Stimulated activated CD8-positive, alpha-beta memory T cell treated with anti-CD3 and anti-CD28 coated beads, Interleukin-15, amount 100 ng/mL, for 24 hours (primary cell): ENCODE data around the gene CHN2.

Source experiments
- DNase-seq: peaks from one replicate; pipeline ENCODE4 v3.0.0-alpha.2; 2020; ENCODE audit warnings: low read depth

Gene CHN2

DNA sequence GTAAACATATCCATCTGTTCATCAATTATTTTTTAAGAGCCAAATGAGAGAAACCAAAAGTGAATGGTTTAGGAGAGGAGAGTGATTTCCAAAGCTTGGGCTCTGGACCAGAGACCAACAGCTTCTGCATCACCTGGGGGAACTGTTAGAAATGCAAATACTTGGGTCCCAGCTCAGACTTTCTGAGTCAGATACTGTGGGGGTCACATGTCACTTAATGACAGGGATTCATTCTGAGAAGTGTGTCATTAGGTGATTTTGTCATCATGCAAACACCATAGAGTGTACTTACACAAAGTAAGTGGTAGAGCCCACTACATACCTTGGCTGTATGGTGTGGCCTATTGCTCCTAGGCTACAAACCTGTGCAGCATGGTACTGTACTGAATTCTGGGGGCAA lies 240.6 kb downstream of the CHN2 start:
- no peak for DNase-seq

DNA sequence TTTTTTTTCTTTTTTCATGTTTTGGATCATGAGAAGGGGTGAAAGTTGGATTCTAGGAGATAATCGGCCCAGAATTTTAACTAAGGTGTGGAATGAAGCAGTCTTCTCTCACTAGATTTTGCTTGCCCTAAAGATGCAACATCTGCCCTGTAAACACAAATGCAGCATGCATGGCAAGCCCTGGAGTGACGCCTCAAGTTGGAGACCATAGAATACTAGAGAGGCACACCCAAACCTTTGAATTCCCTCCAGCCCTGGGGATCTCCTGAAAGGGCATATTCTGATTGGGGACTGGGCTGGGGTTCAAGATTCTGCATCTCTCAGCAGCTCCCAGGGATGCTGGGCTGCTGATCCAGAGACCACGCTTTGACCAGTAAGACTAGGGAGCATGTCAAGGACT lies 241.3 kb downstream of the CHN2 start:
- DNase-seq = no peak

DNA sequence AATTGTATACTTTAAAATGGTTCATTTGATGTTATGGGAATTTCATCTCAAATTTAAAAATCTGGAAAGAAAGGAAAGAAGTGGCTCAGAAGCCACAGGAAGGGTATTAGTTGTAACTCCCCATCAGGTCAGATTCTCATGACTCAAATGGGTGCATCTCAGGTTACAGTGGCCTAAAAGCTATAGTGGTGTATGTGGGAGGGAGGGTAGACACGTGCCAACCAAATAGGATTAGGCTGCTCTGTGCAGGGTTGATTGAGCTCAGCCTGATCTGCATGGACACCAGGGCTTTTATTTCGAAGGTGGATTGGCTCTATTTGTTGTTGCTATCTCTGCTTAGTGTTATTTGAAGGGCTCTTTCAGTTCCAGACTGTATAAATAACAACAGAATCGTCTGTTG lies 247.6 kb downstream of the CHN2 start:
- no peak for DNase-seq

DNA sequence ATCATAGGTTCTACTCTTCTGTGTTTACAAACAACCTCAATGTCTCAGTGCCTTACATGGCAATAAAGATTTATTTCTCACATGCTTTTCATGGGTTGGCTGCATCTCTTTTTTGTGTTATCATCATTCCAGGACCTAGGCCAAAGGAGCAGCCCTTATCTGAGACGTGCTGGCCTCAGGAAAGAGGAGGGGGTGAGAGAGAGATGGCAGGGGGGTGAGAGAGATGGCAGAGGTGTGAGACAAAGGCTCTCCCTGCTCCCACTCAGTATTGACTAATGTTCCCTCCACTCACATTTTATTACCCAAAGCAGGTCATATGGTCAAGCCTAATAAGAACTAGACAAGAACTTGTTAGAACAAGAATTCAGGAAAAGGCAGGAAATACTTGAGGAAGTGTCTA lies 249.0 kb downstream of the CHN2 start:
- DNase-seq = no peak

DNA sequence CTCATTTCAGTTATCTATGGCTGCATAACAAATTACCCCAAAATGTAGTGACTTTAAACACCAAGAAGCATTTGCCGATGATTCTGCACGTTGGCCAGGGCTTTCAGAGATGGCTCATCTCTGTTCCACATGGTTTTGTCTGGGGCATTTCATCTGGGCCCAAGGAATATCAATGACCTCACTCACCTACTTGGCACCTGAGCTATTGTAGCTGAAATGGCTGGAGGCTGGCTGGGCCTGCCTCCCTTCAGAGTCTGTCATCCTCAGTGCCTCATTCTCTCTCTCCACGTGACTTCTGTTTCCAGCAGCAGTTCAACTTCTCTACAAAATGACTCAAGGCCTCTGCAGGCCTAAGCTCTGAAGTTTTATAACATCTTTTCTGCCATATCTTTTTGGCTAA lies 249.7 kb downstream of the CHN2 start:
- no peak for DNase-seq

DNA sequence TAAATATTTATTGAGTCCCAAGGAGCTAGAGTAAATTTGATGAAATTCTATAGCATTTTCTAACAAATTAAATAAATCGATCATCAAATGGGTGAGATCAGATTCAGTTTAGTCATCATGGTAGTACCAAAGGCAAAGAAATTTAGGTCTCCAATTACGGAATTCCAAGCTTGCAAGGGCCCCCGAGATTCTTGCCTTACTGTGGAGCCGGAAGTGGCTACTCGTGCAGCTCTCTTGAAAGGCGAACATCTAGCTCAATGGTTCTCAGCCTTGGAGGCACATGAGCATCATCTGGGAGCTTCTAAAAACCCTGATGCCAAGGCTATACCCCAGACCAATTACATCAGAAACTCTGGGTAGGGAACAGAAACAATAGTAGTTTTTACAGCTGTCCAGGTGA lies 251.2 kb downstream of the CHN2 start:
- DNase-seq = no peak

DNA sequence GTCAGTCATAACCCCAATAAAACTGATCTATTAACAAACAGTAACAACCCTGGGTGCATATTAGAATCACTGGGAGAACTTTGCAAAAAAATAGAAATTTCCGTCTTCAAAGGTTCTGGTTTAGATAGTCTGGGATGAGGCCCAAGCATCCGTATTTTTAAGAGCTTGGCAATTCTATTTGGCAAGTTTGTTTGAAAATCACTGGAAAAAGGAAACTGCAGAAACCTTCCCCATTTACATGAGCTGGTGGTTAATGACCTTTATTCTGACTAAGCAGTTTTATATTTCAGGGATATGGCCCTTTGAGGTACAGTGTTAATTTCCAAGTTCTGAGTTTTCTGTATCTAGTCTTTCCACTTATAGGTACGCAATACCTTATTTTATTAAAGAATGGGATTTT lies 253.3 kb downstream of the CHN2 start:
- DNase-seq = no peak

DNA sequence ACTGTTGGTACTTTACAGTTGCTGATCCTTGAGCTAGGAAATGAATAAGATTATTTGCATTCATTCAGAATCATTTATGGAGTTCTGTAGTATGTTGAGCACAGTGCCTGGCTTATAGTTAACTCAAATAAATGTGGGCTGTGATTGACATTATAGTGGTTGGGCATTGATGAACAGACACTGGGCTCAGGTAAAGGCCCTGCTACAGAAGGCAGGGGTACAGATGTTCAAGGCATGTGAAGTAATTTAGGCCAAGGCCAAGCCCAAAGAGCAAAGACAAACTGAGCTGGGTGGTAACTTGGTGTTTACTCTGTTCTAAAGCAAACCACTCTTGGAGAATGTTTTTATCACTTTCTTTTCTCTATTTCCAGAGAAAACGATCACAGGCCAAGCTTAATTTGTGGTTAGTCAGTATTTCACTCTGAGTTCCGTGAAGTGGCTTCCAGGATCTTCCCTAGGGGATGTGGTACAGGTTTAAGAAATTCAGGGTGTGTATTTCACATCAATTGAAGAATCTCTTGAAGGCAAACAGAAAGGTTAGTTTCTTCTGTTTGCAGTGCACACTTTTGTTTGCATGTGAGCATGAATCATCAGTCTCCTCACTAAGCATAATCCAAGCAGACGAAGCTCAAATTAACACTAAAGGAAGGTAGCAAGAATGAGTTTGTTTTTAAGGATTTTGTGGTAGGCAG lies 255.1 kb downstream of the CHN2 start:
- no peak for DNase-seq

DNA sequence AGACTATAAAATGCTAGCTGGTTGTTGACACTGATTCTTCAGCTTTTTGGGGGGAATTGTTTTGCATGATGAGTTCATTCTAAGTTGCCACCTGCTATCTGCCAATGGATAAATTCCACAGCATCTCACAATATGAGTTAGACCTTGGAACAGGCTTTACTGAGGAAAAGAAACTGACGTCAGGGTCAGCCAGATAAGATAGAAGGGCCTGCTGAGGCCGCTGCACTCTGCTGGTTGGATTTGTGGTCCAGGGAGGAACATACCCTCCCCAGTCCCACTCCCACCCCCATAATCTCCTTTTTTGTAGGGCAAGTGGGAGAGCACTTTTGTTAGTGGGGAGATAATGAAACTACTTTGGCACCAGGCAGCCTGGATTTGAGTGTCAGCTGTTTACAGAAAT lies 258.4 kb downstream of the CHN2 start:
- DNase-seq = no peak

DNA sequence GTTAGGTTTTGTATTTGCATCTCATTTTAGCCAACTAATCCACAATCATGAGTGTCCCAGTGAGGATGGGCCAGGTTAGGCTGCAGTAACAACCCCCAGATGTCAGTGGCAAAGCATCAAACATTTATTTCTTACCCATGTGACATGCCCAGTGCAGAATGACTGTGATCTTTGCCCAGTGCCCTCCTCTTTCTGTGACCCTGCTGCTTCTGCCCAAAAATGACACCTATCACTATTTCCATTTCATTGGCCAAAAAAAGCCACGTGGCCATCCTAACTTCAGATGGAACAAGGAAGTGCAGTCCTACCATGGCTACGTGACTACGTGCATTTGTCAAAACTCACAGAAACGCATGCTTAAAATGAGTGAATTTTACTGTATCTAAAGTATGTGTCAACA lies 259.9 kb downstream of the CHN2 start:
- no peak for DNase-seq

DNA sequence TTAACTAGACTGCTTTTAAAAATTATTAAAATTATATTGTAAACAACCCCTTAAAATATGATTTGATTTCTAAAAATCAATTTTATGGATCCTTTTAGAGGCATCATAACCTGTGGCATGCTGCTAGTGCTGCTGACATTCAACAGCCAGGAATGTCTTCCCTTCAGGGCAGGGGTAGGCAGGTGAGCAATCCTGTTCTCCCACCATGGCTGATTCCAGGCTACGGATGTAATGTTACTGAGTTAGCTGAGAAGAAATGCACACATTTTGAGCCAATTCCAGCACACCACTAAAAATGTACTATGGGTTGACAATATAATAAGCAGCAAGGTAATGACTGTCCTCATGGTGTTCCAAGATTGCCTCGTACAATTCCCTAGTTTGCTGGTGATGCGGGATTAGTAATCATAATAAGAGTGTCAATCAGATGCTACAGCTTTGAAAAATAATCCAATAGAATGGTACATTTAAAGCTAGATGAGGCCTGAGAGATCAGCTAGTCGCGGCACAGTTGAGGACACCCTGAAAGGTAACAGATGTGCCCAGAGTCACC lies 260.4 kb downstream of the CHN2 start:
- DNase-seq = no peak

DNA sequence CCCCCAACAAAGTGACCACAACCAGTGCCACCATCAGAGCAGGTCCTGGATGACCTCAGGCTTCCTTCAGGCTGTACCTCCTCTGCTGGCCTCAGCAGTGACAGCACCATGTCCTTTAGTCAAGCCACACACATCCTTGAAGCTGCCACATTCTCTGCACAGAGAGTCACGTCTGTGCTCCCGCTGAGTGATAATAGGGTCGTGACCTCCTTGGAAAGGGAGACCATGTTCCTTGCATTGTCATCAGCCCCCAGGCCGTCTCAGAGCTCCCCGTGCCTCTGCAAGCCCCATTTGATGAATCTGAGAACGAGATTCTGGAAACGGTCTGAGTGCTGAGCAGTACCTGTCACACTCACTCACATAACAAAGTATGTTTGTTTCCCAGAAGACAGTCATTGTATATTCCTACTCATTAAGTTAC lies 262.6 kb downstream of the CHN2 start:
- DNase-seq = no peak

DNA sequence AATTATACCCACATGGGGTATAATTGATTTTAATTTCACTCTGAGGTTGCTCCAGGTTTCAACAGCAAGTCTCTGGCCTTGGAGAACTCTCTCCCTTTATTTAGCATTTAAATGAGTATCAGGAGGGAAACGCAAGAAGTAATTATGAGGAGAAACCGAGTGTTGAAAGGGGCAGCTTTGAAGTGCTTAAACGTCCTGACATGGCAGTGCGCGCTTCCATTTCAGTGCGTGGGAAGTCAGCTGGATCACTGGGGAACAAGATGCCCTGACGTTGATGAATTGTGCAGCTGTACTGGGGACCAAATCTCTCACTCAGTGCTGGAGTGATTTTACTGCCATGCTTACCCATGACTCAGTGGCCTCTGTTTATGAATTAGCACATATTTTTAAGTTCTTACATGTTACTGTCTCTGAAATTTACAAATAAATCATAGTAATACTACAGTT lies 263.0 kb downstream of the CHN2 start:
- no peak for DNase-seq

DNA sequence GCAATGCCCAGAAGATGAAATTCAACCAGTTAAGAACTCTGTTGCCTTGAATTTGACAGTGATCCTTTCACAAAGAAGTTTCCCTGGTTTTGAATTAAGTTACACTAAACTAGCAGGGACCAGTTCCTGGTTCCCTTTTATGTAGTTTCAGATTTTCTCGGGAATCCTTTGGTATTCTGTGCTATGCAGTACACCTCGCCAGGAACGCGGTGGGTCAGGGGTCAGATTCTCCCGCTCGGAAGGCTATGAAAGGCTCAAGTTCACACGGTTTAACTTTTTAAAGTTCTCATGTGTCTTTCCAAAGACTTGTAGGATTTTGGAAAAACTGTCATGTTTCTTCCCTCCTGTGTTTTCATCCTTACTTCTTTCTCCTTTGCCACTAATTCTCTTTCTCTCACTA lies 264.4 kb downstream of the CHN2 start:
- DNase-seq = no peak

DNA sequence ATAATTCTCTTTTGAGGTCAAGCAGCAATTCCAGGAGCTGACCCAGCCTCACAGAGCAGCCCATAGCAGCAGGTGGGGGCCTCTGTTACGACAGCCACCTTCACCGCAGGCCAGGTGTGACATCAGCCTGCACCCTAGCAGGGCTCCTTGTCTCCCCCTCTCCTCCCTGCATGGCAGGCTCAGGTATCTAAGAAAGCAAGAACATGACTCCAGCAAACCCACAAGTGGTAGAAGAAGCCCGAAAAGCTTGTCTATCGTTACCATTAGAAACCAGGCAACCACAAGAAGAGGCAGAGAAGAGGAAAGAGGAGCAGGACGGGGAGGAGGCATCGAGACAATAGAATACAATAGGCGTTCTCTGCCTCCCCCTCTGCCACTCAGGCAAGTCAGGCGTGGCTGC lies 265.0 kb downstream of the CHN2 start:
- no peak for DNase-seq

DNA sequence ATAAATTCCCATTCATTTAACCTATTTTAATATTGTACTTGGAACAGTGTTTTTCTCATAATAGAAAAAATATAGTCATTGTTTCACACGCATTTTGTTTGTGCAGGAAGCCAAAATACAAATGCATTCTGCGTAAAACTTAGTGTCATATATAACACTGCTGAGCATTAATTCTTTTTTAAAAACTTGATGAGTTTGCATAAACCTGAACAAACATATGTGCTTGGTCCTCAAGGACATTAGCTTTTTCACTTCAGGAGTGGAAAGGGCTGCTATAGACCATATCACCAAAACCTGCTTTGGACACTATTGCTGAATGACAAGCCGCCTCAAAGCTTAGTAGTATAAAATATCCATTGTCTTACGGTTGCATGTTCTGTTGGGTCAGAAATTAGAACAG lies 267.4 kb downstream of the CHN2 start:
- no peak for DNase-seq

DNA sequence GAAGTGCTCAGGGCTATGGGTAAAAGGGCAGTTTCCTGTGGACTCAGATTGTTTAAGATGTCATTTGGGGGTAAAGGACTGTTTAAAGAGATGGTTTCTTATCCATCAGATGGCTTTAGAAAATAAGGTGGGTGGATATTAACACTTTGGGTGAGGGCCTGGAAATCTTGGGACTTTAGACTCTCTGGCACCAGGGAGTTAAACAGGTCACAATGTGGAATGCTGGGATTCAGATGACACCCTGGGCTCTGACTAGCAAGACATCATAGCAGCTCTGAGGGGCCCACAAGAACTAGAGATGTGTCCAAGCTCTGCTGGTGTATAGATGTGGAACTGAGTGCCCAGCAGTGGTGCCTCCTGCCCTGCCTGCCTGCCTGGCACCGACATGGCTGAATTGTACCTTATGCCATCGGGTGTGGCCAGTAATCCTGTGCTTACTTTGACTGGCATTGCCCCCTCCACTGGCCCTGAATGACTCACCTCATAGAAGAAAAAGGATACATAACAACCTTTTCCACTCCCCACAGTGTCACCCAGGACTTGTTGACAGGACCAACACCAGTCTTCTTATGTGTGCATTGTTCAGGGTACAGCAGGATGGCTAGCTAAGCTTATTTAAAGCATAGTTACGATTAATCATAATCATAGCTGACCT lies 269.1 kb downstream of the CHN2 start:
- no peak for DNase-seq

DNA sequence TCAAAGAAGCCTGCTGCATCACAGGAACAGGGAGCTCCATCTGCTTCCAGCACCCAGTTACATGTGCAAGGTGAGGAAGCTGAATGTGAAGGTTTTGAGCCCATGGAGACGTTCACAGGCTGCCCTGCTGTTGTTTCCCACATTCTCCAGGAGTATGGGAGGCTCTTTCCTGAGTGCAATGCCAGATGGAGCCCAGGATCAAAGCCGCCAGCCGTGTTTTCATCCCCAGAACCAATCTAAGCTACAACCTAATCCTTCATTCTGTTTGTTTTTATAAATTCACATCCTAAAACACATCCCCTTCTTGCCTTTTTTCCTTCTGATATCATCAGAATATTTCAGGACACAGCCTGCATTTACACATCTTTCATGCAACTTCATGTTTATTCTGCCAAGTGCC lies 270.2 kb downstream of the CHN2 start:
- DNase-seq = no peak

DNA sequence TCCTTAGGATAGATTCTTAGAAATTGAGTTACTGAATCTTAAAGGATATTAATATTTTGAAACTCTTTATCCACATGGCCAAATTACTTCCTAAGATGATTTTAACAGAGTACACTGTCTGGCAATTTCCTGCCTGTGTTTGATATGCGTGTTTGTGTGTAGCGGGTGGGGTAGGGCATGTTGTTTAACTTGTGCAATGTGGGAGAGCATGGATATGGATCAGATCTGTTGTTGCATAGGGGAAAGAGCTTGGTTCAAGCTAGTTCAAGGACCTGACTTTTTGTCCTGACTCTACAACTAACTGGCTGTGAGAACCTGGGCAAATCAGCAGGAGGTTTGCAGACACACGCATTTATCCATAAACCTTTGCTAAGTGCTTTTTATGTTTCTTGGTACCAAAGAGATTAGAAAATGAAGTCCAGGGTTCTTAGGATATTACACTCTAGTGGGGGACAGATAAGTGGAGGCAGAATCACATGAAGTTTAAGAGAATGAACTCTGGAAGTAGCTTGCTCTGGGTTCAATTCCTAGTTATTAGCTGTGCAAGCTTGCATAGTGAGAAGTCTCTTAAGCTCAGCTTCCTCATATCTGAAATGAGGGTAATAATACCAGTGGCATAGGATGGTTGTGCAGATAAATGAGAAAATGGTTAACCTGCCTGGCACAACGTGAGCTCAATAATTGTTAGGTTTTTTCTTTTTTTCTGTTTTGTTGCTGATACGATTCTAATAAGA lies 272.8 kb downstream of the CHN2 start:
- no peak for DNase-seq

DNA sequence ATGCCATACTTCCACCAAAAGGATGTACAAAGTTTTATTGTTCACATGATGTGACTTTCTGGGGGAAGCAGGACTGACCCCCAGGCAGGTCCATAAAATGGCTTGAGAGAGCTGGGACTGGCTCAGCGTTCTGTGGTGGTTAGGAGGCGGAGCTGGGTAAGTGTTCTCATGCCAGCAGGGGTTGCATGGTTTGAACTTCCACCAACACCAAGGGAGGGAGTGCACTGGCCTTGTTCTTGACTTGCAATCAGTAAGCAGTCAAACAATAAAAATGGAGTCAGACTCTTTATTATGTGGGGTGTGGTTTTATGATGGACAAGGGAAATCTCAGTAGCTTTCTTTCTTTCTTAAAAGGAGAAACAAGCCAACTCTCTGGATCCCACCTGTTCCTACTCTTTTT lies 273.6 kb downstream of the CHN2 start:
- DNase-seq = no peak

DNA sequence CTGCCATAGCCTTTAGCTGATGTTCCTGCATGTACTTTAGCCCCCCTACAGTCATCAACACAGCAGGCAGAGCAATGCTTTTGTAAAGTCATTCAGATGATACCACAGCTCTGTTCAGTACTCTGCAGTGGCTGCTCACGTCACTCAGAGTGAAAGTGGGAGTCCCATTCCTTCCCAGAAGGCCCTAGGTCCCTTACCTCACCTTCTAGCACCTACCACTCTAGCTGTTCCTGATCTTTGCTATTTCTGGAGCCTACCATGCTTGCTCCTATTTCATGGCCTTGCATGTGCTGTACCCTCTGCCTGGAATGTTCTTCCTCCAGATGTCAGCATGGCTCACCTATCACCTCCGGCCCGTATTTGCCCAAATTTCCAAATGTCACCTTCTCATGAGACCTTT lies 274.7 kb downstream of the CHN2 start:
- no peak for DNase-seq

DNA sequence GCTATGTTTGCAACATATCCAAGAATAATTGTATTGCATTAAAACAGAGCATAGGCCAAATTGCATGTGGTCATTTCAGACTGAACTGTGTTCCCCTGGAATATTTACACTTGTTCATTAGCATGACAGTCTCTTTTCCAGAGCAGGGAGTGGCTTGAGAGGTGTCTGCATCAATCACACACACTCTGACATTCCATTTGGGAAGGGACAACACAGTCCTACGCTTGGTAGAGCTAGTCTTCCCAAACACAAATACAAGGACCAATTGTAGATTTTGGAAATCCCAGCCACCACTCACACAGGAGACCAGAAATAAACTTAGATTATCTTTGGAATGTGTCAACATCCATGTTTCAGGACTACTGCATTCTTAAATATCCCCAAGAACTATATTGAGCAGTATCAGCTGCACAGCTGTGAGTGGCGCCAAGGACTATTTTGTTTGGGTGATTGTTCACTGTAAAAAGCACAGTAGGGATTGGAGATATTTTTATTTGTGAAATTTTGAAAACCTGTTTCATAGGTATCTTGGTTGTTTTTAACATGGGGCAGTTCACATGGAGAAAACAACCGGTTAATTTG lies 275.5 kb downstream of the CHN2 start:
- DNase-seq = no peak
